Measurements from ENCODE around the gene ZNF362. TPM values are rescaled to one million over a fixed set of nuclear protein-coding genes. Genes with fewer than 3 reads are reported as not detected.

ZNF362 gene
- total and polyA plus RNA-seq, 10 of the 15 experiments (the other 5 are each of a cell fraction or from before 2014, with no cell fraction given) = 0.74 to 22.8 (median 7.4) TPM

GRCh38 chr1:33221385-33221758 is 34.9 kb upstream of the ZNF362 start:
- FAIRE-seq = no peak
- POLR2A ChIA-PET = no interaction called here
- H3K27ac ChIP-seq (ENCODE audit: control insufficient read depth, insufficient read depth) = no peak overlapping the region
- RAD21 ChIA-PET (ENCODE audit: unreplicated experiment) = no interaction called here
- H3K4me3 ChIP-seq = no peak overlapping the region
- no peaks in the 10 kb centered on the region for H3K27me3 ChIP-seq (replicated peaks in 1 of 2; ENCODE audit: control insufficient read depth in 2 of 2, insufficient read depth in 2 of 2, low read length in 1 of 2)
- no peak overlapping the region for H3K4me2 ChIP-seq (ENCODE audit: control insufficient read depth, insufficient read depth)
- H2AFZ ChIP-seq (ENCODE audit: control insufficient read depth, low read depth, low read length) = no peak overlapping the region
- no peaks in the 10 kb centered on the region for H4K20me1 ChIP-seq (ENCODE audit: control insufficient read depth, insufficient read depth)
- intact Hi-C loops (cut with micrococcal nuclease; ENCODE audit: unreplicated experiment) = no loop called here
- no peak overlapping the region for H3K9ac ChIP-seq (ENCODE audit: control insufficient read depth, insufficient read depth, low read length)
- no peaks in the 10 kb centered on the region for H3K36me3 ChIP-seq (ENCODE audit: control insufficient read depth in 2 of 2, insufficient read depth in 2 of 2, low read length in 1 of 2)
- no peaks in the 10 kb centered on the region; the same call in none of the 3 replicates for H3K9me3 ChIP-seq (replicated peaks; ENCODE audit: control insufficient read depth, insufficient read depth, low read length)
- H3K4me1 ChIP-seq (ENCODE audit: control insufficient read depth, insufficient read depth, low read length) = no peaks in the 10 kb centered on the region
- SMC1A ChIA-PET (ENCODE audit: uncharacterized antibody, unreplicated experiment) = no interaction called here
- ATAC-seq = no peak
- TF ChIP-seq YY1 (IDR thresholded peaks at IDR 0.05; ENCODE audit: low read depth, low read length) = no peak
- TF ChIP-seq MAX (IDR thresholded peaks at IDR 0.05; ENCODE audit: low read depth, low read length) = no peak
- TF ChIP-seq ATF3 (IDR thresholded peaks at IDR 0.05; ENCODE audit: borderline replicate concordance, extremely low read depth, low read depth, low read length) = no peak
- no peak for TF ChIP-seq SMARCA5 (IDR thresholded peaks at IDR 0.05)
- no peak for TF ChIP-seq TARDBP (IDR thresholded peaks at IDR 0.05; ENCODE audit: borderline replicate concordance)
- no peak for TF ChIP-seq ASH2L (IDR thresholded peaks at IDR 0.05; ENCODE audit: borderline replicate concordance, low read depth)
- TF ChIP-seq NFYB (IDR thresholded peaks at IDR 0.05; ENCODE audit: insufficient read depth, low read depth, low read length) = no peak
- no peak for TF ChIP-seq BACH1 (IDR thresholded peaks at IDR 0.05; ENCODE audit: borderline replicate concordance)
- no peak for TF ChIP-seq IRF4 (IDR thresholded peaks at IDR 0.05; ENCODE audit: low read depth, low read length)
- TF ChIP-seq USF1 (IDR thresholded peaks at IDR 0.05; ENCODE audit: borderline replicate concordance, extremely low read length, insufficient read depth, low read depth, low read length) = no peak
- TF ChIP-seq JUND (IDR thresholded peaks at IDR 0.05; ENCODE audit: low read depth, low read length) = no peak
- TF ChIP-seq PRDM15 (CRISPR knock-in tag; IDR thresholded peaks at IDR 0.05) = no peak
- in situ Hi-C loops (cut with MboI) = no loop called here
- 64% methylated on average over 2 of the region's 2 CpGs for WGBS (ENCODE audit: insufficient coverage, insufficient replicate concordance, low lambda C conversion rate, missing lambda C conversion rate)
- CTCF ChIA-PET = interaction anchor here (0.9 kb wide), 1 partner anchor 10 kb away, joined by 3 read pairs; no protein-coding TSS in a partner anchor
- BruUV-seq (replicated peaks) = no TSS peak
- DNase-seq (ENCODE audit: low read depth, low spot score) = no peak
- H3K79me2 ChIP-seq (ENCODE audit: control insufficient read depth, insufficient read depth, low read length) = no peaks in the 10 kb centered on the region

All from GM12878 (cell line).